GM12878 (cell line): ENCODE data around the gene BEAN1. TPM values are rescaled to one million over a fixed set of nuclear protein-coding genes. Genes with fewer than 3 reads are reported as not detected.

Source experiments
- ATAC-seq: fragments of 200-7000 bp; cut with Tn5 transposase; 3 replicates; pipeline ENCODE4 v1.9.1; 2020; ENCODE audit warnings: mild to moderate bottlenecking, moderate library complexity
- BruUV-seq: library from RNA; stranded (reverse); fragments of 400-500 nt; replicated peaks from 2 replicates; lab custom pipeline; 2021; lab: Mats Ljungman, UMichigan
- CTCF ChIA-PET: fragments of 300-600 bp; sonication (Branson Sonifier 250); formaldehyde crosslinking; extraction: SDS; loops from one replicate; lab custom pipeline; 2021; ENCODE audit warnings: inconsistent platforms; lab: Yijun Ruan, JAX
- POLR2A ChIA-PET: fragments of 350-600 bp; formaldehyde crosslinking; extraction: SDS; loops from one replicate; lab custom pipeline; 2021; ENCODE audit warnings: inconsistent platforms; lab: Charles Lee
- RAD21 ChIA-PET: fragments of 300-600 bp; sonication (Branson Sonifier 250); formaldehyde crosslinking; loops from one replicate; lab custom pipeline; 2023; ENCODE audit warnings: antibody characterized with exemption; ENCODE audit not compliant: unreplicated experiment; lab: Charles Lee
- SMC1A ChIA-PET: fragments of 300-600 bp; sonication (Branson Sonifier 250); formaldehyde crosslinking; loops from one replicate; lab custom pipeline; 2023; ENCODE audit not compliant: unreplicated experiment, uncharacterized antibody; lab: Charles Lee
- DNase-seq: peaks from one replicate; pipeline ENCODE4 v3.0.0-alpha.2; 2011; ENCODE audit warnings: low read depth, low spot score
- FAIRE-seq: peaks from 3 replicates; lab custom pipeline; 2011; peaks lifted over from hg19 to GRCh38; lab: Jason Lieb, UNC
- H2AFZ ChIP-seq: 2 replicates; pipeline ENCODE4 v1.6.0; 2011; ENCODE audit warnings: low read depth, low read length, control low read depth; ENCODE audit not compliant: control insufficient read depth
- H3K27ac ChIP-seq: 2 replicates; pipeline ENCODE4 v1.5.1; 2011; ENCODE audit warnings: control low read depth; ENCODE audit not compliant: control insufficient read depth, insufficient read depth
- H3K27me3 ChIP-seq, 2 experiments: replicated peaks in 1 of 2; 2 replicates each; pipeline versions ENCODE4 v1.6.0 to v1.6.1; 2011; ENCODE audit warnings: low read length in 1 of 2; ENCODE audit not compliant: control insufficient read depth in 2 of 2, insufficient read depth in 2 of 2
- H3K36me3 ChIP-seq, 2 experiments: 2 replicates each; pipeline ENCODE4 v1.5.1; 2011; ENCODE audit warnings: low read length in 1 of 2; ENCODE audit not compliant: control insufficient read depth in 2 of 2, insufficient read depth in 2 of 2
- H3K4me1 ChIP-seq: 2 replicates; pipeline ENCODE4 v1.6.1; 2011; ENCODE audit warnings: mild to moderate bottlenecking, low read length, moderate library complexity, mixed read lengths; ENCODE audit not compliant: control insufficient read depth, insufficient read depth
- H3K4me2 ChIP-seq: 2 replicates; pipeline ENCODE4 v1.6.0; 2011; ENCODE audit warnings: control low read depth; ENCODE audit not compliant: control insufficient read depth, insufficient read depth
- H3K4me3 ChIP-seq: fragments of 200-600 bp; sonication (generic); 2 replicates; pipeline ENCODE4 v1.5.1; 2016
- H3K79me2 ChIP-seq: 2 replicates; pipeline ENCODE4 v1.6.0; 2011; ENCODE audit warnings: low read length; ENCODE audit not compliant: control insufficient read depth, insufficient read depth
- H3K9ac ChIP-seq: 2 replicates; pipeline ENCODE4 v1.8.0; 2011; ENCODE audit warnings: low read length, control low read depth, mixed read lengths; ENCODE audit not compliant: control insufficient read depth, insufficient read depth
- H3K9me3 ChIP-seq: replicated peaks from 3 replicates; pipeline ENCODE4 v1.5.1; 2011; ENCODE audit warnings: mild to moderate bottlenecking, low read length; ENCODE audit not compliant: control insufficient read depth, insufficient read depth
- H4K20me1 ChIP-seq: 2 replicates; pipeline ENCODE4 v1.6.0; 2011; ENCODE audit not compliant: control insufficient read depth, insufficient read depth
- ATF3 ChIP-seq: IDR thresholded peaks from 2 replicates; pipeline ENCODE4 v1.6.1; 2011; ENCODE audit warnings: low read depth, mild to moderate bottlenecking, low read length, moderate library complexity, borderline replicate concordance; ENCODE audit errors: extremely low read depth
- CEBPZ ChIP-seq: fragments of 150-350 bp; IDR thresholded peaks from 2 replicates; pipeline ENCODE4 v1.6.1; 2016; ENCODE audit warnings: low read depth, low read length
- CHD2 ChIP-seq: IDR thresholded peaks from 2 replicates; pipeline ENCODE4 v1.6.1; 2011; ENCODE audit warnings: low read depth, low read length, improper control_type of control experiment, borderline replicate concordance
- CHD4 ChIP-seq: fragments of 200-600 bp; sonication (generic); IDR thresholded peaks from 2 replicates; pipeline ENCODE4 v1.6.1; 2016; ENCODE audit warnings: mild to moderate bottlenecking
- CREM ChIP-seq: IDR thresholded peaks from 2 replicates; pipeline ENCODE4 v1.6.1; 2014; ENCODE audit warnings: antibody characterized with exemption, low read depth
- DPF2 ChIP-seq: fragments of 450-650 bp; IDR thresholded peaks from 2 replicates; pipeline ENCODE4 v1.6.1; 2017; ENCODE audit warnings: mild to moderate bottlenecking
- EGR1 ChIP-seq, 2 experiments: IDR thresholded peaks; 1 replicate in 1 of 2; 2 replicates in 1 of 2; pipeline ENCODE4 v1.6.1; 2011 to 2012; ENCODE audit warnings: low read depth in 2 of 2, low read length in 2 of 2, borderline replicate concordance in 1 of 2, mild to moderate bottlenecking in 1 of 2, moderate library complexity in 1 of 2
- ELK1 ChIP-seq: IDR thresholded peaks from 2 replicates; pipeline ENCODE4 v1.6.1; 2012; ENCODE audit warnings: low read depth, low read length, improper control_type of control experiment
- HDAC2 ChIP-seq: fragments of 200-600 bp; sonication (generic); IDR thresholded peaks from 2 replicates; pipeline ENCODE4 v1.6.1; 2017
- IRF5 ChIP-seq: fragments of 450-650 bp; IDR thresholded peaks from 2 replicates; pipeline ENCODE4 v1.6.1; 2017; ENCODE audit warnings: borderline replicate concordance
- NFXL1 ChIP-seq: fragments of 450-650 bp; IDR thresholded peaks from 2 replicates; pipeline ENCODE4 v1.6.1; 2017; ENCODE audit warnings: antibody characterized with exemption, mild to moderate bottlenecking, borderline replicate concordance
- PAX5 ChIP-seq: IDR thresholded peaks from 2 replicates; pipeline ENCODE4 v1.6.1; 2011; ENCODE audit warnings: low read depth, low read length, borderline replicate concordance
- POLR2AphosphoS5 ChIP-seq: IDR thresholded peaks from 2 replicates; pipeline ENCODE4 v1.6.1; 2011; ENCODE audit warnings: mild to moderate bottlenecking, low read length, inconsistent platforms
- RFX5 ChIP-seq: IDR thresholded peaks from 2 replicates; pipeline ENCODE4 v1.6.1; 2011; ENCODE audit warnings: low read depth, low read length, improper control_type of control experiment
- SPI1 ChIP-seq: IDR thresholded peaks from 2 replicates; pipeline ENCODE4 v1.6.1; 2011; ENCODE audit warnings: low read depth, mild to moderate bottlenecking, low read length, moderate library complexity, borderline replicate concordance; ENCODE audit not compliant: insufficient read depth
- TAF1 ChIP-seq: IDR thresholded peaks from 2 replicates; pipeline ENCODE4 v1.6.1; 2011; ENCODE audit warnings: mild to moderate bottlenecking, low read depth, low read length, borderline replicate concordance
- YBX1 ChIP-seq: fragments of 450-650 bp; IDR thresholded peaks from 2 replicates; pipeline ENCODE4 v1.6.1; 2016; ENCODE audit warnings: antibody characterized with exemption
- ZNF274 ChIP-seq: IDR thresholded peaks from one replicate; pipeline ENCODE4 v1.8.0; 2011; ENCODE audit not compliant: insufficient read length, insufficient read depth
- ZSCAN29 ChIP-seq: fragments of 450-650 bp; IDR thresholded peaks from 2 replicates; pipeline ENCODE4 v1.6.1; 2017; ENCODE audit warnings: mild to moderate bottlenecking, moderate library complexity
- WGBS: methylation state at CpG from one replicate; pipeline ENCODE4 v1.1.6; 2016; ENCODE audit warnings: low lambda C conversion rate; ENCODE audit not compliant: insufficient replicate concordance, insufficient coverage; ENCODE audit errors: missing lambda C conversion rate; 5-methylcytosine and 5-hydroxymethylcytosine counted together
- in situ Hi-C: fragments of 300-500 bp; cut with MboI; formaldehyde crosslinking; loops from 9 replicates; pipeline ENCODE4 v1.14.3; 2018; ENCODE audit warnings: mixed read lengths
- intact Hi-C: fragments of 100-400 bp; cut with micrococcal nuclease; formaldehyde crosslinking; loops from one replicate; pipeline ENCODE4 v1.14.2; 2022; ENCODE audit not compliant: unreplicated experiment
- polyA plus RNA-seq, 11 experiments: library from polyadenylated mRNA; depleted of rRNA in 4 of 11; unstranded in 6 of 11; stranded (reverse) in 5 of 11; fragments of >200 nt; fragmentation: Nextera tagmentation in 4 of 11; fragmentation: Illumina TruSeq in 1 of 11; extraction: Ambion mirVana in 4 of 11; extraction: Trizol in 1 of 11; gene quantifications; 1 replicate in 1 of 11; 2 replicates in 10 of 11; pipeline versions ENCODE4 v1.2.1 to v1.2.3, GENCODE V29; 2011 to 2016; ENCODE audit warnings: inconsistent platforms in 2 of 11, missing spikeins in 2 of 11, low read depth in 1 of 11
- total RNA-seq, 4 experiments: library from RNA; depleted of rRNA in 3 of 4; stranded (reverse); fragments of >200 nt in 3 of 4; fragmentation: Illumina TruSeq in 1 of 4; extraction: Trizol in 1 of 4; gene quantifications; 2 replicates each; pipeline versions ENCODE4 v1.2.1 to v1.2.3, GENCODE V29; 2013 to 2021

The BEAN1 gene
- total and polyA plus RNA-seq, 10 of the 15 experiments (the other 5 are each of a cell fraction or from before 2014, with no cell fraction given), result not detected

GRCh38 chr16:66489385-66489784, 62.3 kb downstream of the BEAN1 start (continued):
- no peak for TF ChIP-seq SPI1
- TF ChIP-seq POLR2AphosphoS5, result no peak
- TF ChIP-seq PAX5, result no peak
- TF ChIP-seq CREM, result no peak
- no peak for TF ChIP-seq DPF2
- no peak for TF ChIP-seq CHD2
- no peak for TF ChIP-seq RFX5
- no peak for TF ChIP-seq ATF3
- TF ChIP-seq HDAC2, result no peak
- TF ChIP-seq, all 136 proteins: peak for 0

GRCh38 chr16:66489818-66490217, 62.7 kb downstream of the BEAN1 start:
- ChIA-PET SMC1A (no interaction called here), CTCF (no interaction called here), RAD21 (no interaction called here), POLR2A (no interaction called here)
- Histone ChIP-seq H3K79me2 (no peaks in the 10 kb centered on the region), H3K9ac (no peak overlapping the region), H3K4me2 (no peak overlapping the region), H2AFZ (no peak overlapping the region), H3K4me3 (no peak overlapping the region), H4K20me1 (no peaks in the 10 kb centered on the region), H3K9me3 (no peaks in the 10 kb centered on the region), H3K36me3 (no peaks in the 10 kb centered on the region), H3K27me3 (no peaks in the 10 kb centered on the region; a peak in 2 of 4 replicates), H3K27ac (no peak overlapping the region), H3K4me1 (no peaks in the 10 kb centered on the region)
- no peak for DNase-seq
- no TSS peak for BruUV-seq
- no peak for FAIRE-seq
- intact Hi-C loops, result no loop called here
- in situ Hi-C loops, result no loop called here
- no peak for ATAC-seq
- WGBS, result 24% methylated on average over 5 of the region's 5 CpGs
- TF ChIP-seq ELK1, result no peak
- TF ChIP-seq EGR1 (IDR thresholded peaks at IDR 0.05; ENCODE audit: borderline replicate concordance in 1 of 2, low read depth in 2 of 2, low read length in 2 of 2), result no peak
- TF ChIP-seq ZNF274, result no peak
- TF ChIP-seq ATF3, result no peak
- TF ChIP-seq TAF1, result no peak
- TF ChIP-seq CEBPZ, result no peak
- no peak for TF ChIP-seq YBX1
- no peak for TF ChIP-seq NFXL1
- TF ChIP-seq CHD4, result no peak
- no peak for TF ChIP-seq IRF5
- no peak for TF ChIP-seq ZSCAN29
